GM12872 (cell line): ENCODE results near the gene NPLOC4.
A peak's percentile ranks its signal among the peaks of the same experiment; 100 is the strongest.

ENCODE experiments used
- TF ChIP-seq, protein P1 (sequence below): IDR thresholded peaks from 3 replicates; pipeline ENCODE4 v1.5.1; 2011; ENCODE audit warnings: low read depth, mild to moderate bottlenecking, low read length, moderate library complexity; ENCODE audit not compliant: insufficient read depth

The NPLOC4 gene

GRCh38 chr17:81607431-81607830 is 29.5 kb downstream of the NPLOC4 start:
- TF ChIP-seq, protein P1, sequence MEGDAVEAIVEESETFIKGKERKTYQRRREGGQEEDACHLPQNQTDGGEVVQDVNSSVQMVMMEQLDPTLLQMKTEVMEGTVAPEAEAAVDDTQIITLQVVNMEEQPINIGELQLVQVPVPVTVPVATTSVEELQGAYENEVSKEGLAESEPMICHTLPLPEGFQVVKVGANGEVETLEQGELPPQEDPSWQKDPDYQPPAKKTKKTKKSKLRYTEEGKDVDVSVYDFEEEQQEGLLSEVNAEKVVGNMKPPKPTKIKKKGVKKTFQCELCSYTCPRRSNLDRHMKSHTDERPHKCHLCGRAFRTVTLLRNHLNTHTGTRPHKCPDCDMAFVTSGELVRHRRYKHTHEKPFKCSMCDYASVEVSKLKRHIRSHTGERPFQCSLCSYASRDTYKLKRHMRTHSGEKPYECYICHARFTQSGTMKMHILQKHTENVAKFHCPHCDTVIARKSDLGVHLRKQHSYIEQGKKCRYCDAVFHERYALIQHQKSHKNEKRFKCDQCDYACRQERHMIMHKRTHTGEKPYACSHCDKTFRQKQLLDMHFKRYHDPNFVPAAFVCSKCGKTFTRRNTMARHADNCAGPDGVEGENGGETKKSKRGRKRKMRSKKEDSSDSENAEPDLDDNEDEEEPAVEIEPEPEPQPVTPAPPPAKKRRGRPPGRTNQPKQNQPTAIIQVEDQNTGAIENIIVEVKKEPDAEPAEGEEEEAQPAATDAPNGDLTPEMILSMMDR: no peak

DNA sequence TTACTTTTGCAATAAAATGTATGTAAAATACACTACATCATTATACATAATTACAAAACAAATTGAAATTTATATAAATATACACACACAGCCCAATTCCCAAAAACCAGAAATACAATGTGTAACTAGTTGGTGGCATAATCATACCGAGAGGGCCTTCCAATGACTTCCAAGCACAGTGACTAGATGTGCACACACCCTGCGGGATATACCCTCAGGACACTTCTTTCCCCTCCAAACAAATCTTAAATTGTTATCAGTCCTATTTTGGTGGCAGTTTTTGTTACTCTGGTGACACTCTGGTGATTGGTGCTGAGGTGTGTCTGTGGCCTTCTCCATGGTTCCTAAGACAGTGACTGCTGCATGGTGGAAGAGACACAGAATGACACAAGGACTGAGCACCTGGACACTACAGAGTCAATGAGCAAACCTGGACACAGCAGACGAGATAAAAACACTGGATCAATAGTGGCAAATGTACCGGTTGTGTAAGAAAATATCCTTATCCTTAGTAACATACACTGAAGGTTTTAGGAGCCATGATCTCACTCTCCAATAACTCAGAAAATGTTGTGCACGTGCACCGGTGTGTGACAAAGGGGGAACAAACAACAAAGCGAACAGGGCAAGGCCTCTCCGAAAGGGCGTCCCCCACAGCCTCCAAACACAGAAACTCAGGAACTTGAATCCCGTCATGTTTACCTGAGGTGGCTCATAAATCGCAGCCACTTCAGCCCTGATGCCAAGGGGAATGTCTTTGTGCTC is 32.9 kb downstream of the NPLOC4 start:
- TF ChIP-seq, protein P1: no peak

GRCh38 chr17:81601525-81602120 is 35.3 kb downstream of the NPLOC4 start:
- TF ChIP-seq, protein P1: peak; percentile 86

- TF ChIP-seq, protein P1: no peak
These were observed 37.0 kb downstream of the NPLOC4 start for GRCh38 chr17:81599719-81600486.

DNA sequence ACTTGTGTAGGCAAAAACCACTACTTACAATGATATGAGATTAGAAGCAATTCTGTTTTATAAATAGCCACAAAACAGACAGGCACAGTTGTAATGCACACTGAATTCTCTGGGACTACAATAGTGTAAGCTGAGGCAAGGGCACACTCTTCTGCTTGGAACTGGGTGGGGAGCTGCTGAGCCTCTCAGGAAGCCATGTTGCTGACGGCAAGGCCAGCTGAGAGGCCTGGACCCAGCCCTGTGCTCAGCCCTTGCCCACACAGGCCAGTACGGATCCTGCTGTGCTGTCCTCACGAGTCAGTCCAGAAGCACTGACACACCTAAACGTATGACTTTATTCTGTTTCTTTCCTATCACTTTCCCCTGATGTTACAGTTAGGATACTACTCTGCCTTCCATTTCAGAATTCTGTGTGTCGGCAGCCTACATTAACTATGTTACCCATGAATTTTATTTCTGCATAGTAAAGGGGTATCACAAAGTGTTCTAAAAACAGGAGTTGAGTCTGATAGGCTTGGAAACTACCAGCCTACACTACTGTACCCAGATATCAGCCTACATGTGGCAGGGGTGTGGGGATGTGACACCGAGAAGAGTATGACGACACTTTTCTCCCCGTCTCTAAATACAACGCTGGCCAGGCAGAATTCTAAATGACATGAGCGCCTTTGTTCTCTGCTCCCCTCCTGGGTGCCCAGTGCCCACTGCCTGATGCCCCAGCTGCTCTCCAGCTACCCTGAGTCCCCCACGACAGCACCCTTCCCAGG is 43.6 kb downstream of the NPLOC4 start:
- TF ChIP-seq, protein P1: no peak

- TF ChIP-seq, protein P1: no peak
These were observed 44.9 kb downstream of the NPLOC4 start for GRCh38 chr17:81591971-81592370.

DNA sequence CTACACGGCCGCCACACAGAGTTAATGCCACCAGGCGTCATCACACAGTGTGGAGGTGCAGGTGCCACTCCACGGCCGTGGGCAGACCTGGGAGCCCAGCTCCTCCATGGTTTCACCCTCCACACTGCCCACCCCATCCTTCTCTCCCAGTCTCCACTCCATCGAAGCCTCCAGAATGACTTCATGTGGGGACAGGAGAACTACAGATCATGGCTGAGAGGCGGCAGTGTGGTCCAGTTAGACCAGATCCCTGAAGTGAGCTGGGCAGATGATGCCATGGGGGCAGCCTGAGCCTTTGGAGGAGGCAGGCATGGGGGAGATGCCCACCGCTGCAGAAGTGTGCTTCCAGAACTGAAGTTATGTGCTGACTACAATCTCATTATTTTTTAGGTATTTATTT is 46.8 kb downstream of the NPLOC4 start:
- TF ChIP-seq, protein P1: no peak
